GM21576 (cell line): Measurements from ENCODE around the gene PRKCQ.
"Not testable (repeated sequence)": the region's sequence is repeated elsewhere in the genome, so short reads cannot be mapped to it uniquely, and the experiment has no call there.

Experiments used
- ATAC-seq: cut with Tn5 transposase; IDR thresholded peaks from one replicate; pipeline ENCODE4 v1.9.1; 2021; ENCODE audit warnings: mild to moderate bottlenecking, moderate library complexity; ENCODE audit not compliant: unreplicated experiment

Gene PRKCQ

DNA sequence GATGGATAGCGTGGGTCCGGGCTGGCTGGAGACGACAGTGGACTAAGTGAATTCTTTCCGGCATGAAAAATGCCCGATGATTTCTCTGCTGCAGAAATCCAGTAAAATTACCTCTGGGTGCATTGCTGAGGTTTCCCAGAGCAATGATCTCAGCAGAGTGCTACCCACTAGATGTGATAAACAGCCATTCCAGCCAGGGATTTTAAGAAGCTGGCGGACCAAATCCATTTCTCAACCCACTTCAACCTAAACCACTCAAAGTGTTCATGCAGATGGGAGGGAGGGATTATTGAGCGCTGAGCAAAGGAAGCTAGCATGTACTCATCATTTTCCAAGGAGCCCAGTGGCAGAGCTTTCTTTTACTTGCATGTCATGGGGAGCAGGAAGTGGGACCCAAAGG, 116.7 kb downstream of the PRKCQ start:
- ATAC-seq, result no peak

DNA sequence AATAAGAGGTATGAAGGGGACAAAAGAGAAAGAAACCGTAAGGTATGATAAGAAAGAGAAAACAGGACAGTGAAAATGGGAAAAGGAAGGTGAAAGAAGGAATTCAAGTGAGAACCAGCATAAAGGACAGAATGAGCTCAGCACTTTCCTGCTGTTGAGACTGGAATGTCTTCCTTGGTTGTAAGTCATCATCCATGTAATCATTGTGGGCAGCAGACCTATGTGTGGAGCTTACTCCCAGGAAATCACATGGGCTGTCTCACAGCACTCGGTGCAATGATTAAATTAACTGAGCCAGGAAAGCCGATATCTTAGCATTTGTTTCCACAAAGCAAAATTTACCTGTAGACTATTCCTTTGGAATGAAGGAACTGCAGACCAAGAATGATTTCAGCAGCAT, 118.1 kb downstream of the PRKCQ start:
- ATAC-seq, result no peak

DNA sequence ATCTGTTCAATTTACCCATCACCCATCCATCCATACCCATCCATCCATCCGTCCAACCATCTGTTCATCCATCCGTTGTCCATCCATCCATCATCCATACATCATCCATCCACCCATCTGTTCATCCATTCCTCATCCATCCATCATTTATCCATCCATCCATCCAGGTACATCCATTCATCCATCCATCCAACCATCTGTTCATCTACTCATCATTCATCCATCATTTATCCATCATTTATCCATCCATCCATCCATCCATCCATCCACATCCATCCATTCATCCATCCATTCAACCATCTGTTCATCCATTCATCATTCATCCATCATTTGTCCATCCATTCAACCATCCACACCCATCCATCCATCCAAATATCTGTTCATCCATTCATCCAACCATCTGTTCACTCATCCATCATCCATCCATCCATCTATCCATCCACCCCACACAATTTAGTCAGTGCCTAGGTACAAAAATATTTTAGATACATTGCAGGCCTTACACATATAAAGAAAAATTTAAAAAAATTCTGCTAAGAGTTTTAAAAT, 119.1 kb downstream of the PRKCQ start:
- ATAC-seq, result no peak

DNA sequence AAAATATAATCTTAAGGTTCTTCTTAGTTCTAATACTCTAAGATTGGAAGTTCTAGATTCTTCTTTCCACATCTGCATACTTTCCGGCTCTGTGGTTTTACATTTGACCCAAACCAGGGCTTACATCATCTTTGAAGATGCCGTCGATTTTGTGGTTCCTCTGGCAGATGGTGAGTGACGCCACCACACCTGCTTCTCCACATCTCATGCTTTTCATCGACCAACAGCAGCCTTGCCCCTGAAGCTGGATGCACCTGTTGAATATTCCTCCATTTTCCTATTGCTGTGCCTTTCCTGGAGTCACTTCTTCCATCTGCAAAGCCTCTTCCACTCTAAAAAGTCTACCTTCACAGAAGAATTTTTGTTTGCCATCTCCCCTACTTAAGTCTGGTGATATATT, 121.3 kb downstream of the PRKCQ start:
- no peak for ATAC-seq

DNA sequence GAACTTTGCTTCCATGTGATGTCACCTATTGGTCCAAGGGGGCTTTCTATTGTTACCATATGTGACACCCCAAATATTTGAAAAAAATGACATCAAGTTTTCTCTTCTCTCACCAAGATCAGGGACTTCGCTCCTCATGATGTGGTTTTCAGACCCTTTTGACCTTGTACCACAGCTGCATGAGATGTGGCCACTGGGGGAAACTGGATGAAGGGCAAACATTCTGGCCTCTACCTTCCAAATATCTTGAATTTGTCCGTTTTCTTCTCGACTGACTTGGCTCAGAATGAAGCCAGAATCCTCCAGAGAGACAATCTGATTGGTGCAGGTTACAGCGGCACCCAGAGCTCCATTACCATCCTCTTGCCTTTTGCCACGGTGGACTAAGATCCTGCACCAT, 122.7 kb downstream of the PRKCQ start:
- no peak for ATAC-seq

DNA sequence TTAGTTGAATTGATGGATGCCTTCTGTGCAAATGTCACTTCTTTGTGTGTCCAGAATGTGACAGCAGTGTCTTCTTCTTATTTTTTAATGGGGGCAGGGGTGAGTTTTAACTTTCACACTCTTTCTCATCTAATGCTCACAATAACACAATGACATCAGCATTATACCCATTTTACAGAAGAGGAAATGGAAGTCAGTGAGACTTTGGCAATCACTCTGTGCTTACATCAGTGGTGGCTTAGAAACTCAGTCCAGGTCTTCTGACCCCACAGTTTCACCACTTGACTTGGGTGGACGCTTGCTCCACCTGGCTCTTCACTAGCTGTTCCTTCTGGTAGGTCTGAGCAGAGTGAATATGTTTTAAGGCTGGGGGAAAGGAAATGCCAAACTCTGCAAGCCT, 124.0 kb downstream of the PRKCQ start:
- no peak for ATAC-seq

DNA sequence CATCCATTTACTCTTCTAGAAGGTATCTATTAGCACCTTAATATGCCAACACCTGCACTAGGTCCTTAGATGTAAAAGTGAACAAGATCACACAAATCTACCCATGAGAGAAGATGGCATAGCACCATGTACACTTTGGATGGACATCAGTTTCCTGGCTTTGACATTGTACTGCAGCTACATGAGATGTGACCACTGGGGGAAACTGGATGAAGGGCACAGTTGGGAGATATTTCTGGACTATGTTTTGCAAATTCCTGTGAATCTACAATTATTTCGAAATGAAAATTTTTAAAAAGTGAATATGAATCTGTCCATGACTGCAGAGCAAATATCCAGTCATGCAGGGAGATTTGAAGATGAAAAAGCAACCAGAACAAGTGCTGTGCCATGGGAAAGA, 124.5 kb downstream of the PRKCQ start:
- no peak for ATAC-seq

DNA sequence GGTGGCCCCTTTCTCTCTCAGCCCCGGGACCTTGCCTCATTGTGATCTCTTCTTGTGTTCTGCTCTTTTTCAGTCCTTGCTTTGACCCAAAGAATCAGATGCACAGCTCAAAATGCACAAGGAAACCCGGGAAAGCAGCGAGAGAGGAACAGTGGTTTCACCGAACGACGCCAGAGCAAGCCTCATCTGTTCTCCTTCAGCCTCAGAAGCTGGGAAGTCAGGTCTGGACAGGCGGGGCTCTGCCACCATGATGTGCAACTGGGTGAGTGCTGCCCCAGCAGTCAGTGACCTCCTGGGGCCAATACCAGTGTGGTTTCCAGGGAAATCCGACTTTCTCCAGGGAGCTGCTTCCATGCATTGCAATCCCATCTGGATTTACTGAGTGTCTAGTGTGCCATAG, 133.4 kb downstream of the PRKCQ start:
- ATAC-seq, result no peak

DNA sequence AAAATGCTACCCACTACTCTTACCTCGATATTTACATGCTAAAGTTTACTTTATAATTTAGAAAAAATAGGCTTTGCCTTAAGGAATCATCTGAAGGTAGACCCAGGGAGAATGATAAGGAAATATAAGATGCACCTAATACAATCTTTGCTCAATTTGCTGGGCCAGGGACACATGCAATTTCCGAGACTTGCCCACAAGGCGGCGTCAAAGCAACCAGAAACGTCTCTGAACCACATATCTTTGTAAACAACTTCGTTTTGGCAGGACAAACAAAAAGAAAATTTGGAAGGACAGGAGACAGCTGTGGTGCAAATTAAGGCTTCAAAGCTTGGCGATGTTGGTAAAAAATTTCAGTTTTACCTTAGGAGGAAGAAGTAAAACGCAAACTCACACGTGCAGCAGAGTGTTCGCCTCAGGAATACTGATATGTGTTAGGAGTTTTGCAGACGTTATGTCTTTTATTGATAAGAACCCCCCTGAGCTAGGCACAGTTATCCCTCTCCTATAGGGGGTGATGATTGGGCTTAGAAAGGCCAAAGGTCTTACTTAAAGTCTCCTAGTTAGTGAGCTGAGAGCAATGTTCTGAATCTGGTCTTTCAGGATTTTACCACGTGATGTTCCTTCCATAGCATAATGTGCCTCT, 134.3 kb downstream of the PRKCQ start:
- no peak for ATAC-seq

DNA sequence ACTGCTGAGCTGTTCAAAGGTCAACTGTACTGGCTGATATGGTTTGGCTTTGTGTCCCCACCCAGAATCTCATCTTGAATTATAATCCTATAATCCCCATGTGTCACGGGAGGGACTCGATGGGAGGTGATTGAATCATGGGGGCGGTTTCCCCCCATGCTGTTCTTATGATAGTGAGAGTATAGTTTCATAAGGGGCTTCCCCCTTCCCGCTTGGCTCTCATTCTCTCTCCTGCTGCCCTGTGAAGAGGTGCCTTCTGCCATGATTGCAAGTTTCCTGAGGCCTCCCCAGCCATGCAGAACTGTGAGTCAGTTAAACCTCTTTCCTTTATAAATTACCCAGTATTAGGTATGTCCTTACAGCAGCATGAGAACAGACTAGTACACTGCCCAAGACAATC, 140.2 kb downstream of the PRKCQ start:
- not testable (repeated sequence) for ATAC-seq

DNA sequence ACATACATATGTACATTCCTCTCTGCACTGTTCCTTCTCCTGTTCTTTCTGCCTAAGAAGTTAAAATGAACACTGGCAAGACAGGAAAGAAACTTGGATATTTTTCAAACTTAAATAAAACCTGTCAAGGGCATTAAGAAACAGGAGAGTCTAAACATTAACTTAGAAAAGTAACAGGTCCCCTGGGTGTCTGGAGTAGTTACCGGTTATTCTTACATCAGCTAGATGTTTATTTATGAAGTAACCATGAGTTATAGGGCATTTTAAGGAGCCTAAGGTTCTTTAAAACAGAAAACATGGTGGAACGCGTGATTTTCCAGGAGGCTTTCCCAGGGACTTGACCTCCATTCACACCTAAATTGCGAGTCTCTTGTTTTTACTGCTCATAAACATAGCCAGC, 148.2 kb downstream of the PRKCQ start:
- ATAC-seq, result no peak

DNA sequence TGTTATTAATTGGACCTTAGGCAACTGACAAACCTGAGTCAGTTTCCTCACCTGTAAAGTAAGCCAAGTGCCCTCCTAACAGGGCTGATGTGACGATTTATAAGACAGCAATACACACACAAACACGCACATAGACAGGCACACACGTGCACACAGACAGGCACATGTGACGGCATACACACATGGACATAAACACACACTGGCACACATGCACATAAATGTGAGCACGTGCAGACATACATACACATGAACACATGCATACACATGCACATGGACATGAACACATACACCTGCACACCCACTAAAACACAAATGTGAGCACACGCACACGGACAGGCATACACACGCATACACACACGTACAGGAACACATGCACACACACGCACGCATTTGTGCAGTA, 148.9 kb downstream of the PRKCQ start:
- no peak for ATAC-seq

DNA sequence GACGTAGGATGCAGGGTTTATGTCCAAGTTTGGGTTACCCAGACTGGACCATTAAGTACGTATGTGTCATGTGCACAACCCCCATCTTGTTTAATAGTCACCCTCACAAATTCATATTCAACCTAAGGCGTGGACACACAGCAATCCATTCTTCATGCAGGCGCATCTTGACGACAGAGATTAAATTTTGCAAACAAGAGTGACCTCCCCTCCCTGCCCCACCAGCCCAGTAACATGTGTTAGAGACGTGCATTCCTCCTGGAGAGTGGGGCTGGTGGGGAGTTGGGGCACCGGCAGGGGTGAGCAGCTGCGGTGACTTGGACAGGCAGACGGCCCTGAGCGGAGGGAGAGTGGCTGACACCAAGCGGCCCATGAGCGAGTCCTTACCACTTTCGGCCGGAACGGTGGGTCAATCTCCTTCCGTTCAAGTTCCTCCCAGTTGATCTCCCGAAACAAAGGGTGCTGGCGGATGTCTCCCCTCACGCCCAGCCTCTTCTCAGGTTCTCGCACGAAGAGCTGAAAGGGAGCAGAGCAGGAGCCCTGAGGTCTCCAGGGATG, 149.6 kb downstream of the PRKCQ start:
- ATAC-seq, result no peak

DNA sequence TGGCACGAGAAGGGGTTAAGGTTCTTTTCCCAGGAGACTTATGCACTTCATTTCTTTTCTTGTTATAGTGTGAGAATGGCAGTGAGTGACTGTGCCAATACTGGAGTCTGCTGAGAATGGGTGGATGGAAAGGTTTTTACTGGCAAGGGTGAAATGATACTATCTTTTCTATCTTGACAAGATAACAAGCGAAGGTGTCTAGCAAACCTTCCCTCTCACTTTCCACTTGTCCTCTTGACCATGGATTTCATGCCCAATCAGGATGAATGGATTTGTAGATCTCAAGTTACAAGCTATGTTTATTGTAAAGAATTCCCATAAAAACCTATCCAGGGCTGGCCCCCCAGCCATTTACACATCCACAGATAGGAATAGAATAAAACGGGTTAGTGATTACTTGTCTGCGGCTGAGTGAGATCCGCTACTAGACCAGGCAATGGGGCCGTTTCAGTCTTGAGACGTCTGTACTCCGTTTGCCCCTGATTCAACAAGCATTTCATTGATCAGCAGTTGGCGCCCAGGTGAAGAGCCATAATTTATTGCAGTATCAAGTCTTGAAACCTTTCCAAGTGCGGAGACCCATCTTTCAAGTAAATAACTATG, 152.6 kb downstream of the PRKCQ start:
- no peak for ATAC-seq

DNA sequence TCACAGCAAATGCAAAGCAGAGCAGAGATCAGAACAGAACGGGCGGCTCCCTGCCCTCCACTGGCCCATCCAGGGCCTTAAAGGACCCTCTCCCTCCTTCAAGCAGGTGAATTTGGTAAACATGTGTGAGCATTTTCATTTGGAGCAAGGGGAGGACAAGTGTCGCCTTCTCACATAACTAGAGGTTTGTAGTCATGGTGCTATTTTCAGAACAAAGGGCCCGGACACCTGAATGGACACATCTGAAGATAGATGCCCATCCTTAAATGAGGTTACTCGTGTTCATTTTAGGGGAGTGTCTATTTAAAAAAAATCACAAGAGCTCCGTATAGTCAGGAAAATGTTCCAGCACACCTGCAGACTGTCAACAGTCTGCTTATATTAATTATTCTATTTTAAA, 153.8 kb downstream of the PRKCQ start:
- no peak for ATAC-seq

DNA sequence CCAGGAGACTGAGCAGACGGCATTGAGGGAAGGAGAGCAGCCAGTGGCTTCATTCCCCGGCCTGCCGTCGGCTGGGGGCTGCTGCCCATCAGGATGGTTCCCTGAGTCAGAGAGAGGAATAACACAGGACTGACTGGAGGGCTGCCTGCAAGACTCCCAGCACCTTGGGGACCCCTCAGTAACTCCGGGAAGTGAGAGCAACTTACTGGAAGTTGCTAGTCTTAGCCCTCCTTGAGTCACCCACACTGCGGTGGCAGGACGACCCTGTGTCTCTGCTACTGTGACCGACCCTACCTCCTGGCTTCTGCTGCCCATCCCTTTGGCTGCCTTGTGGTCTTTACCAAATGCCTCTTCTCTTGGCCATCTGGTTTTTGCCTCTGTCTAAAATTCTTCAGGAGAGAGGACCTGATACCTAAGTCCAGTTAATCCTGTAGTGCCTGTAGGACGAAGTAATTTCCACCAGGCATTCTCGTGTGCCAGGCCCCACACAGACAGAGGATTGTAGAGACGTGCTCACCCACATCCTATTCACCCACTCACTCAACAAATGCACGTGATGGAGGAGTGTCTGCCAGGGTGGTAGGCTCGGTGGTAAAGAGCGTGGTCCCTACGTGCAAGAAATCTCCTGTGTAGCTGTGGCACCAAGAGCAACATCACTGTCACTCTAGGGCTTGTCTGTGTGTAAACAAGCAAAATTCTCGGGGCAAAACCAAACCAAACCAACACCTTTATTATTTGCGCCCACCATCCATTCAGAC, 156.5 kb downstream of the PRKCQ start:
- ATAC-seq, result no peak

DNA sequence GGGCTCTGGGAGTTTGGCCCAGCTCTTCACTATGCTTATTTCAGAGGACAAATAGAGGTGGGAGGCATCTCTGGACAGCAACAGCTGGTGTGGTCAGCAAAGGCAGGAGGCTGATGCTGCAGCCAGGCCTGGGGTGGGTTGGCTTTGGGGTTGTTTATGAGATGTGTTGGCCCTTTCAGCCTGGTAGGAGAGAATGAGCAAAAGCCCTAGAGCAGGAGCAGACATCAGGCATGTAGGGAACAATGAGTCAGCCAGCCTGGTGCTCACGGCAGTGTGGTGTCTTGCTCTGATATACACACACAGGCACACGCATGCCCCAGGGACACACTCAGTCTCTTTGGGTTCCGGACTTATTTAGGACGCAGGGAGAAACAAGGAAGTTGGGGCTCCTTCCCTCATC, 157.1 kb downstream of the PRKCQ start:
- ATAC-seq, result no peak

DNA sequence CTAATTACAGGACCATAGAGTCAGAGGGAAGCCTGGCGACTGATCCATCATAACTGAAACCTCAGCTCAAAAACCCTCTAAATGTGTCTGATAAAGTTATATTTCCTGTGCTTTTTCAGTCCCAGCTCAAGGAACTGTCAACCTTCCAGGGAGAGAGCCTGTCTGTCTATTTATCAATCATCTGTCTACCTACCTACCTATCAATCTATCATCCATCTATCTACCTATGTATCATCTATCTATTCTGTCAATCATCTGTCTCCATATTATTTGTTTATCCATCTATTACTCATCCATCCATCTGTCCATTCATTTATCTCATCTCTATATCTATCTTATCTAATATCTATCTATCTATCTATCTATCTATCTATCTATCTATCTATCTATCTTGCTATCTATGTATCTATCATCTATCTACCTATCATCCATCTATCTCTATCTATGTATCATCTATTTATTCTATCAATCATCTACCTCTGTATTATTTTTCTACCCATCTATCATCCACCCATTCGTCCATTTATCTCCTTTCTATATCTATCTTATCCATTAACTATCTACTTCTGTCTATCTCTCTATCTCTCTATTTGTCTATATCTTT, 161.4 kb downstream of the PRKCQ start:
- no peak for ATAC-seq

DNA sequence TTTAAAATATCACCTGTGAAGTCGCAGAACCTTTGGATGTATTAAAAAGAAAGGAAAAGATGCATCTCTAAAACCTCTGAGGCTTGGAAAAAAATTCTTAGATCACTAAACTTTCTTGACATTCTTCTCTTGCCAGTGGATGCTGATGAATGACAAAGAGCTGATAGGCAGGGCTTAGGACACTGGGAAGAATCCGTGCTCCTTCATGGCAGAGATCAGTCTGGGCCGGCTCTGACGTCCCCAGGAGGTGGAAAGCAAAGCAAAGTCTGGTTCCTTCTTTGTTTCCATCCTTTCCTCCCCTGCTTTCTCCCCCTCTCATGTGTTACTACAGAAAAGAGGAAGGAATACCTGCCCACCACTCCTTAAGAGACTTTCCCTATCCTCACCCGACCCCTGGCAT, 161.9 kb downstream of the PRKCQ start:
- ATAC-seq, result no peak

DNA sequence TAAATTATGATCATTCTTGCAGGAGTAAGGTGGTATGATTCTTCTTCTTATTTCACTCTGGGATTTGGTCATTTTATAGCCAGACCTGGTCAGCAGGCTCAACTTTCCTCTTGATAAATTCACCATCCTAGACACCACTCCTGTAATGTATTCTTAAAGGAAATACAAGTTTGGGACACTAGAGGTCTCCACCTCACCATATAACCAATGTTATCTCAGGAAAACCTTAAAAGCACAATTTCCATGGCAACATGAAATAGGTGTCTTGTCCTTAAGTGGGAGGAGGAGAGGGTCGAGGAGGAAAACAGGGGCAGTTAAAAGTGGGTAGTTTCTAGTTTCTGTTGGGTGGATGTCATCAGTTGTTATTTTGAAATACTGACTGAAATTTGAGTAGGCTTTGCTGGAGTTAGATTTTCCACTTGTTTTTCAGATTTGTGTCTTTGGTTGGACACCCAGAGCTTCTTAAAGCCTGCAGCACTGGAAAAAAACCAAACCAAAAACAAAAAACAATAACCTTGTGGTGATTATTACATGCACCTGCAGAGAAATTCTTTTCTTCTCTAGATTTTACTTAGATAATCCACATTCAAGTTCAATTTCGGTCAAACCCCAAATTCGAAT, 163.1 kb downstream of the PRKCQ start:
- ATAC-seq, result no peak

DNA sequence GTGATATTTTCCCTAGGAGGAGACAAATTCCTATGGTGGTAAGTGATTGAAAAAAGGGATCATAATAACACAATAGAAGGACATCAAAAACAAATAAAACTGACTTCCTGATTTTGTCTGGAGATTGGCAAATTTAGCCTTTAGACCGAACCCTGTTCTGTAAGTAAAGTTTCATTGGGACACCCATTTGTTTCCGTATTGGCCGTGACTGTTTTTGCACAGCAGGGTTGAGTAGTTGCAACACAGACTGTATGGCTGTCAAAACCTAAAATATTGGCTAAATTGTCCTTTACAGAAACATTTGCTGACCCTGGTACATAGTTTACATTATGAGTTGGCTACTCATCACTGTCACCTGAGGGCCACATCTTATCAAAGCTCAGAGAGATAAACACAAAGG, 168.6 kb downstream of the PRKCQ start:
- ATAC-seq, result no peak
